Panc1 (cell line): ENCODE data around the gene PEX7. TPM values are rescaled to one million over a fixed set of nuclear protein-coding genes. Genes with fewer than 3 reads are reported as not detected.

Experiments used
- ATAC-seq: fragments of 200-7000 bp; cut with Tn5 transposase; 2 replicates; pipeline ENCODE4 v1.9.1; 2020; ENCODE audit warnings: mild to moderate bottlenecking, moderate library complexity
- BruUV-seq: library from RNA; stranded (reverse); fragments of 400-500 nt; replicated peaks from 2 replicates; lab custom pipeline; 2021; lab: Mats Ljungman, UMichigan
- CTCF ChIA-PET: fragments of 300-600 bp; sonication (Branson Sonifier 250); formaldehyde crosslinking; loops from one replicate; lab custom pipeline; 2022; ENCODE audit warnings: antibody characterized with exemption; lab: Charles Lee
- POLR2A ChIA-PET: fragments of 300-600 bp; sonication (Branson Sonifier 250); formaldehyde crosslinking; loops from one replicate; lab custom pipeline; 2022; ENCODE audit warnings: antibody characterized with exemption; lab: Charles Lee
- DNase-seq: peaks from one replicate; pipeline ENCODE4 v3.0.0-alpha.2; 2010; ENCODE audit warnings: low read depth, low spot score
- H3K27ac ChIP-seq: 2 replicates; pipeline ENCODE4 v1.5.1; 2011; ENCODE audit warnings: mild to moderate bottlenecking, low read length, inconsistent platforms
- H3K27me3 ChIP-seq: fragments of 200-500 bp; sonication (Bioruptor generic); 2 replicates; pipeline ENCODE4 v1.6.0; 2014; ENCODE audit warnings: low read length, inconsistent platforms; ENCODE audit not compliant: control insufficient read depth, insufficient read depth
- H3K36me3 ChIP-seq: fragments of 200-500 bp; sonication (Bioruptor generic); 2 replicates; pipeline ENCODE4 v1.5.1; 2014; ENCODE audit warnings: inconsistent platforms, mild to moderate bottlenecking, low read length, moderate library complexity; ENCODE audit not compliant: control insufficient read depth, insufficient read depth
- H3K4me1 ChIP-seq: 2 replicates; pipeline ENCODE4 v1.5.1; 2011; ENCODE audit warnings: inconsistent platforms, mild to moderate bottlenecking, low read length, moderate library complexity; ENCODE audit not compliant: control insufficient read depth, insufficient read depth
- H3K4me3 ChIP-seq, 2 experiments: 2 replicates each; pipeline ENCODE4 v1.5.1; 2011 to 2012; ENCODE audit warnings: low read depth in 2 of 2, low read length in 2 of 2, mild to moderate bottlenecking in 2 of 2, inconsistent platforms in 1 of 2, moderate library complexity in 1 of 2
- H3K9me3 ChIP-seq: fragments of 200-500 bp; sonication (Bioruptor generic); 2 replicates; pipeline ENCODE4 v1.5.1; 2014; ENCODE audit warnings: low read depth, mild to moderate bottlenecking, inconsistent platforms, low read length, moderate library complexity; ENCODE audit not compliant: control insufficient read depth, insufficient read depth
- POLR2AphosphoS5 ChIP-seq: IDR thresholded peaks from 2 replicates; pipeline ENCODE4 v1.6.1; 2012; ENCODE audit warnings: mild to moderate bottlenecking, low read depth, low read length, moderate library complexity
- SIN3A ChIP-seq: IDR thresholded peaks from 2 replicates; pipeline ENCODE4 v1.6.1; 2012; ENCODE audit warnings: low read depth, mild to moderate bottlenecking, low read length, moderate library complexity, borderline replicate concordance; ENCODE audit not compliant: insufficient read depth
- TCF7L2 ChIP-seq: IDR thresholded peaks from 2 replicates; pipeline ENCODE4 v1.6.1; 2011; ENCODE audit warnings: mild to moderate bottlenecking, low read depth, low read length, inconsistent platforms
- in situ Hi-C: cut with HindIII; loops from 2 replicates; pipeline ENCODE4 v1.10.0; 2016; ENCODE audit warnings: low sequenced_read_pairs, low pct_unique_long_range_greater_than_20kb
- intact Hi-C: fragments of 100-400 bp; cut with micrococcal nuclease; formaldehyde crosslinking; loops from one replicate; pipeline ENCODE4 v1.10.0; 2022; ENCODE audit not compliant: unreplicated experiment
- total RNA-seq: library from RNA; stranded (reverse); gene quantifications from one replicate; pipeline ENCODE4 v1.2.1, GENCODE V29; 2021; ENCODE audit not compliant: unreplicated experiment
- TF ChIP-seq, protein P1 (sequence below): fragments of 450-650 bp; IDR thresholded peaks from 2 replicates; pipeline ENCODE4 v1.5.1; 2017; ENCODE audit warnings: mild to moderate bottlenecking
- TF ChIP-seq, protein P2 (sequence below), 2 experiments: IDR thresholded peaks; 2 replicates each; pipeline ENCODE4 v1.6.1; 2011 to 2012; ENCODE audit warnings: low read depth in 2 of 2, control low read depth in 1 of 2, low read length in 1 of 2, mild to moderate bottlenecking in 1 of 2, moderate library complexity in 1 of 2; ENCODE audit not compliant: insufficient read depth in 1 of 2

The PEX7 gene
- total RNA-seq, 1 experiment from 2014 or later = 8.8 TPM

DNA sequence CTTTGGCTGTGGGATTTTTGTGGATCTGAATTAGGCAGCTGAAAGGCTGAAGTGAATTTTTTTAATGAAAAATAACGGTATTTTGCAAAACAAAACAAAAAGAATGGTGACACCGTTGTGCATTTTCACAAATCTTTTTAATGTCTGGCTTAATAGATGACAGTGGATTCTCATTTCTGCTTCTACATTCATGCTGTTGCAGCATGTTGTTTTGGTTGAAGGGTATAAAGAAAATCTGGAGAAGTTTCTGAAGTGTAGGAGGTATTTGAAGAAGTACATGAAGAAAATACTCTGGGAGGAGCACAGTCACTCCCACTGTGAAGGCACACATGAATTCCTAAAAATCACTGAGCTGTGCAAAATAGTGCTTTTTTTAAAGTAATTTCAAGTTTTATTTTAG, 27.0 kb upstream of the PEX7 start:
- H3K9me3 ChIP-seq = no peaks in the 10 kb centered on the region
- H3K4me1 ChIP-seq = peaks cover 8% of the 10 kb centered on the region; the same call in 1 of the 2 replicates
- intact Hi-C loops (no loop called here), in situ Hi-C loops (no loop called here)
- ATAC-seq = no peak
- TF ChIP-seq SIN3A = no peak
- TF ChIP-seq, protein P1, sequence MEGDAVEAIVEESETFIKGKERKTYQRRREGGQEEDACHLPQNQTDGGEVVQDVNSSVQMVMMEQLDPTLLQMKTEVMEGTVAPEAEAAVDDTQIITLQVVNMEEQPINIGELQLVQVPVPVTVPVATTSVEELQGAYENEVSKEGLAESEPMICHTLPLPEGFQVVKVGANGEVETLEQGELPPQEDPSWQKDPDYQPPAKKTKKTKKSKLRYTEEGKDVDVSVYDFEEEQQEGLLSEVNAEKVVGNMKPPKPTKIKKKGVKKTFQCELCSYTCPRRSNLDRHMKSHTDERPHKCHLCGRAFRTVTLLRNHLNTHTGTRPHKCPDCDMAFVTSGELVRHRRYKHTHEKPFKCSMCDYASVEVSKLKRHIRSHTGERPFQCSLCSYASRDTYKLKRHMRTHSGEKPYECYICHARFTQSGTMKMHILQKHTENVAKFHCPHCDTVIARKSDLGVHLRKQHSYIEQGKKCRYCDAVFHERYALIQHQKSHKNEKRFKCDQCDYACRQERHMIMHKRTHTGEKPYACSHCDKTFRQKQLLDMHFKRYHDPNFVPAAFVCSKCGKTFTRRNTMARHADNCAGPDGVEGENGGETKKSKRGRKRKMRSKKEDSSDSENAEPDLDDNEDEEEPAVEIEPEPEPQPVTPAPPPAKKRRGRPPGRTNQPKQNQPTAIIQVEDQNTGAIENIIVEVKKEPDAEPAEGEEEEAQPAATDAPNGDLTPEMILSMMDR = no peak
- no peak for TF ChIP-seq TCF7L2
- TF ChIP-seq POLR2AphosphoS5 = no peak
- TF ChIP-seq, protein P2, sequence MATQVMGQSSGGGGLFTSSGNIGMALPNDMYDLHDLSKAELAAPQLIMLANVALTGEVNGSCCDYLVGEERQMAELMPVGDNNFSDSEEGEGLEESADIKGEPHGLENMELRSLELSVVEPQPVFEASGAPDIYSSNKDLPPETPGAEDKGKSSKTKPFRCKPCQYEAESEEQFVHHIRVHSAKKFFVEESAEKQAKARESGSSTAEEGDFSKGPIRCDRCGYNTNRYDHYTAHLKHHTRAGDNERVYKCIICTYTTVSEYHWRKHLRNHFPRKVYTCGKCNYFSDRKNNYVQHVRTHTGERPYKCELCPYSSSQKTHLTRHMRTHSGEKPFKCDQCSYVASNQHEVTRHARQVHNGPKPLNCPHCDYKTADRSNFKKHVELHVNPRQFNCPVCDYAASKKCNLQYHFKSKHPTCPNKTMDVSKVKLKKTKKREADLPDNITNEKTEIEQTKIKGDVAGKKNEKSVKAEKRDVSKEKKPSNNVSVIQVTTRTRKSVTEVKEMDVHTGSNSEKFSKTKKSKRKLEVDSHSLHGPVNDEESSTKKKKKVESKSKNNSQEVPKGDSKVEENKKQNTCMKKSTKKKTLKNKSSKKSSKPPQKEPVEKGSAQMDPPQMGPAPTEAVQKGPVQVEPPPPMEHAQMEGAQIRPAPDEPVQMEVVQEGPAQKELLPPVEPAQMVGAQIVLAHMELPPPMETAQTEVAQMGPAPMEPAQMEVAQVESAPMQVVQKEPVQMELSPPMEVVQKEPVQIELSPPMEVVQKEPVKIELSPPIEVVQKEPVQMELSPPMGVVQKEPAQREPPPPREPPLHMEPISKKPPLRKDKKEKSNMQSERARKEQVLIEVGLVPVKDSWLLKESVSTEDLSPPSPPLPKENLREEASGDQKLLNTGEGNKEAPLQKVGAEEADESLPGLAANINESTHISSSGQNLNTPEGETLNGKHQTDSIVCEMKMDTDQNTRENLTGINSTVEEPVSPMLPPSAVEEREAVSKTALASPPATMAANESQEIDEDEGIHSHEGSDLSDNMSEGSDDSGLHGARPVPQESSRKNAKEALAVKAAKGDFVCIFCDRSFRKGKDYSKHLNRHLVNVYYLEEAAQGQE (IDR thresholded peaks at IDR 0.05; ENCODE audit: insufficient read depth in 1 of 2, low read depth in 2 of 2, low read length in 1 of 2) = no peak
- POLR2A ChIA-PET = no interaction called here
- no peak for DNase-seq
- no peaks in the 10 kb centered on the region for H3K27me3 ChIP-seq
- H3K27ac ChIP-seq = no peak overlapping the region
- no peaks in the 10 kb centered on the region; the same call in 1 of the 2 replicates for H3K36me3 ChIP-seq
- CTCF ChIA-PET = no interaction called here
- no peak overlapping the region for H3K4me3 ChIP-seq
- no TSS peak for BruUV-seq

DNA sequence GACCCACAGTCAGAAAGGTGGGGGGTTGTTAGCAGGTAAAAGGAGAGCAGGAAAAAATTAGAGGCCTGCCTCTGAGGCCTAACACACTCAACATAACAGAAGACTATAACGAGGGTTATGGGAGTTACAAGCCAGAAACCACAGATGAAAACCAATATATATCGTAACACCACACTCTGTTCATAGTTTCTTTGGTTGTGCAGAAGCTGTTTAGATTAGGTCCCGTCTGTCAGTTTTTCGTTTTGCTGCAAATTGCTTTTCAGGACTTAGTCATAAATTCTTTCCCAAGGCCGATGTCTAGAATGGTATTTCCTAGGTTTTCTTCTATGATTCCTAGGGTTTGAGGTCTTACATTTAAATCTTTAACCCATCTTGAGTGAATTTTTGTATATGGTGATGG, 26.4 kb upstream of the PEX7 start:
- CTCF ChIA-PET = no interaction called here
- no peak overlapping the region for H3K27ac ChIP-seq
- POLR2A ChIA-PET = no interaction called here
- in situ Hi-C loops (no loop called here), intact Hi-C loops (no loop called here)
- no TSS peak for BruUV-seq
- H3K36me3 ChIP-seq = no peaks in the 10 kb centered on the region; the same call in 1 of the 2 replicates
- TF ChIP-seq TCF7L2 (no peak), POLR2AphosphoS5 (no peak), SIN3A (no peak)
- TF ChIP-seq, protein P2 (IDR thresholded peaks at IDR 0.05; ENCODE audit: insufficient read depth in 1 of 2, low read depth in 2 of 2, low read length in 1 of 2) = no peak
- TF ChIP-seq, protein P1 = no peak
- peaks cover 4% of the 10 kb centered on the region; the same call in 1 of the 2 replicates for H3K4me1 ChIP-seq
- ATAC-seq (no peak), DNase-seq (no peak)
- no peak overlapping the region for H3K4me3 ChIP-seq
- no peaks in the 10 kb centered on the region for H3K9me3 ChIP-seq
- no peaks in the 10 kb centered on the region for H3K27me3 ChIP-seq
